OCI-LY1 (cell line): ENCODE data around the gene GJC1.

ENCODE experiments used
- EZH2 ChIP-seq: fragments of 200-600 bp; sonication (generic), shearing (Covaris generic); IDR thresholded peaks from 2 replicates; pipeline ENCODE4 v1.8.0; 2017; ENCODE audit warnings: borderline replicate concordance, mixed run types, mild to moderate bottlenecking, antibody characterized with exemption, low read length, moderate library complexity, mixed read lengths
- TF ChIP-seq, protein P1 (sequence below): fragments of 200-600 bp; sonication (generic), shearing (Covaris generic); IDR thresholded peaks from 2 replicates; pipeline ENCODE4 v1.5.1; 2017; ENCODE audit warnings: mild to moderate bottlenecking, antibody characterized with exemption, low read length, moderate library complexity, mixed read lengths

GRCh38 chr17:44846206-44846605 is 16.1 kb upstream of the GJC1 start:
- TF ChIP-seq, protein P1, sequence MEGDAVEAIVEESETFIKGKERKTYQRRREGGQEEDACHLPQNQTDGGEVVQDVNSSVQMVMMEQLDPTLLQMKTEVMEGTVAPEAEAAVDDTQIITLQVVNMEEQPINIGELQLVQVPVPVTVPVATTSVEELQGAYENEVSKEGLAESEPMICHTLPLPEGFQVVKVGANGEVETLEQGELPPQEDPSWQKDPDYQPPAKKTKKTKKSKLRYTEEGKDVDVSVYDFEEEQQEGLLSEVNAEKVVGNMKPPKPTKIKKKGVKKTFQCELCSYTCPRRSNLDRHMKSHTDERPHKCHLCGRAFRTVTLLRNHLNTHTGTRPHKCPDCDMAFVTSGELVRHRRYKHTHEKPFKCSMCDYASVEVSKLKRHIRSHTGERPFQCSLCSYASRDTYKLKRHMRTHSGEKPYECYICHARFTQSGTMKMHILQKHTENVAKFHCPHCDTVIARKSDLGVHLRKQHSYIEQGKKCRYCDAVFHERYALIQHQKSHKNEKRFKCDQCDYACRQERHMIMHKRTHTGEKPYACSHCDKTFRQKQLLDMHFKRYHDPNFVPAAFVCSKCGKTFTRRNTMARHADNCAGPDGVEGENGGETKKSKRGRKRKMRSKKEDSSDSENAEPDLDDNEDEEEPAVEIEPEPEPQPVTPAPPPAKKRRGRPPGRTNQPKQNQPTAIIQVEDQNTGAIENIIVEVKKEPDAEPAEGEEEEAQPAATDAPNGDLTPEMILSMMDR: no peak
- TF ChIP-seq EZH2: no peak
